Measurements from ENCODE around the gene PDK3.

PDK3 gene

DNA sequence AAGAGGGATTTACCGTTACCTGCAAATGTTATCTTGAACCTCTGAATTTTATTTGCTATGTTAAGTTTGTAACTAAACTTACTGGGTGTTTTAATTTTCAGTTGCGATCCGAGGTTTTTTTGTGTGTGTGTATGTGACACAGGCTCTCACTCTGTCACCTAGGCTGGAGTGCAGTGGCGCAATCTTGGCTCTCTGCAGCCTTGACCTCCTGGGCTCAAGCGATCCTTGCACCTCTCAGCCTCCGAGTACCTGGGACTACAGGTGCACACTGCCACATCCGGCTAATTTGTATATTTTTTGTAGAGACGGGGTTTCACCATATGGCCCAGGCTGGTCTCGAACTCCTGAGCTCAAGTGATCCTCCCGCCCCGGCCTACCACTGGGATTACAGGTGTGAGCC, 18.5 kb downstream of the PDK3 start:
- no peak for DNase-seq

DNA sequence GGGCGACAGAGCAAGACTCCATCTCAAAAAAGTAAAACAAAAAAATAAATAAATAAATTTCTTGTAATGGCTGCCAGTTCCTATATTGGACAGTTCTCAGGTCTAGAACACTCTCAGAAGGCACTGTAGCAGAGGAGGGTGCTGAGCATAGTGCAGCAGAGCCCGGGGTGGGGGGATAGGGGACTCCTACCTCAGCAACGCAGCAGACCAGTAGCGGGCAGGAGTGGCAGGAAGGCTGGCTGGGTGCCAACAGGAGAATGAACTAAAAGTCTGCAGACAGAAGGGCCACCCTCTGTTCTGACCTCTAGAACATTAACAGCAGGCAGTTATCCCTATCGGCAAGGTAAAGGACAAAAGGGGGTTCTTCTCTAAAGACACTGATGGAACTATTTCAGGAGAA, 20.2 kb downstream of the PDK3 start:
- DNase-seq = no peak

DNA sequence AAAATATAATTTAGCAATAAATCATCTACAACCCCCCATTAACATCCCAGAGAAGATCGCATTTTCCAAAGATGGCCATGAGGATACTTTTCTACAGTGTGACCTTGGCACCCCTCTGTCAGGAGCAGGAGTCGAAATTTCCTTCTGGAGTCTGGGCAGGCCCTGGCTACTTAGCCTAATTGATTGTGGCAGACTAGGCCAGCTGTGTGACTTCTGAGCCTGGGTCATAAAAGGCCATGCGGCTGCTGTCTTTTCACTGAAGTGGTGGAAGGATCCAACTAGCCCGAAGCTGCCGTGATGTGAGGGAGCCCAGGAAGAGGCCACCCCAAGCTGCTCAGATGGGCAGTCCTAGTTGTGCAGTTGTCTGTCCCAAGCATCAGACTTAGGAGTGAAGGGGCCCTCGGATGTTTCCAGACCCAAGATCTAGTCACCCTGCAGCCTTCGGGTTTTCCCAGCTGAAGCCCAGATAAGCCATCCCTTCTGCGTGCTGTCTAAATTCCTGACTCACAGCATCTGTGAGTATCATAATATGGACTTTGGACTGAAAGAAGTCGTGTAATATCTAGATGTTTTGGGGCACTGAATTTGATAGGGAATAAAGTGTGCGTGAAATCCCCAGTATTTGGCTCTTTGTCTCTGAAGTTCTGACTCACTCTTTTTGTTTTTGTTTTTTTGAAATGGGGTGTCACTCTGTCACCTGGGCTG, 21.0 kb downstream of the PDK3 start:
- no peak for DNase-seq

DNA sequence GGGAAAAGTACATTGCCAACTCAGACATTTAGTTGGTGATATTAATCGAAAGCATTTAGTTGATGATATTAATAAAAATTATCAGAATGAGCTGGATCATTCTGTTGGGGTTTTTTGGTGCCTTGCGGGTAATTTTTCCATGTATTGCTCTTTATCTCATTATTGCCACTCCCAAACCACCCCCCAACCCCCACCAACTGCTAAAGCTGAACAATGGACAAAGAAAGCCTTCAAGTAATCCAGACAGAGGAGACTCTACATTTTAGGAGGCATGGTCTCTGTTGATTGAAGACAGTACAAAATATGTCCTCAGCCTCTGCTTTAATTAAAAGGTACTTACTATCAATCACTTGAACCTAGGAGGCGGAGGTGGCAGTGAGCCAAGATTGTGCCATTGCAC, 22.5 kb downstream of the PDK3 start:
- no peak for DNase-seq

DNA sequence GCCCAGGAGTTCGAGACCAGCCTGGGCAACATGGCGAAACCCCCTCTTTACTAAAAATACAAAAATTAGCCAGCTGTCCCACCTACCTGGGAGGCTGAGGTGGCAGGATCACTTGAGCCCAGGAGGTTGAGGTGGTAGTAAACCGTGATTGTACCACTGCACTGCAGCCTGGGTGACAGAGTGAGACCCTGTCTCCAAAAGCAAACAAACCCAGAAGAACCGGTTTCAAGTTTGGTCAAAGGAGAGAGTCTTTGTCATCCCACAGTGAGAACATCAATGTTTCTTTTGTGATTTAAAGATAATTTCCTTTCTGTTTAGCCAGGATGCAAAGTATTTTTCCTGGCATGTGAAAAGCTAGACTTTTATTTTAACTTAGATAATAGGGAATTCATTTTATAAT, 26.7 kb downstream of the PDK3 start:
- DNase-seq = no peak

DNA sequence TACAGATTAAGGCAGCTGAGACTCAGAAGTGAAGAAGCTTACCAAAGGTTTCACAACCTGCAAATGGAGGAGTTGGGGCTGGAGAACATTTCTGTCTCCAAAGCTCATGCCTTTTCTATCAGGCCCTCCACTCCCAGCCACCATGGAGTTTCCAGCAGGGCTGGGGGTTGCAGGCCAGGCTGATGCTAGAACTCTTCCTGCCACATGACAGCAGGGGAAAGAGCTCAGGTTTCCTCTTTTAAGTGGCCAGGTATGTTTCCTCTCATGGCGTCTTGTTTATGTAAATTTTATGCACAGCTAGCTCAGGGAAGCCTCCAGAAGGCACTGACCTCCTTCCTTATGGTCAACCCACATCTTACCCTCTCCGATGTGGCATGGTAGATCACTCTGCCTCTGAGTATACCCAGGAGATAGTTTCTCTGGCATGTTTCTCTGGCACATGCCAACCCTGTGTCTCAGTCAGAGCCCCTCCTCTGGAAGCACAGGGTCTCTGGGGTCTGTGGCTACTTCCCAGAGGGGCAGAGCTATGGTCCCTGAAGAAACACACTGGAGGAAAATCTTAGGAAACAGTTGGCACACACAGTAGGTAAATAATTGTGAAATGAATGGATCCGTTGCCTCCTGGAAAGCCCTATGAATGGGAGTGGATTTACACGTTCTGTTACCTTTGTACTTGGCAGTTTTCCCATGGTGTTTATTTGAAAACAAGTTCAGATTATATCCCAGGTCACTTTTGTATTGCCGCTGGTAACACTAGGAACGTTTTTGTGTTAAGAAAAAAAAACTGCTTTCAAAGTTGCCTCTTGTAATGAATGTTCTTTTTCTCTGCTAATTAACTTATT, 28.9 kb downstream of the PDK3 start:
- DNase-seq = no peak

DNA sequence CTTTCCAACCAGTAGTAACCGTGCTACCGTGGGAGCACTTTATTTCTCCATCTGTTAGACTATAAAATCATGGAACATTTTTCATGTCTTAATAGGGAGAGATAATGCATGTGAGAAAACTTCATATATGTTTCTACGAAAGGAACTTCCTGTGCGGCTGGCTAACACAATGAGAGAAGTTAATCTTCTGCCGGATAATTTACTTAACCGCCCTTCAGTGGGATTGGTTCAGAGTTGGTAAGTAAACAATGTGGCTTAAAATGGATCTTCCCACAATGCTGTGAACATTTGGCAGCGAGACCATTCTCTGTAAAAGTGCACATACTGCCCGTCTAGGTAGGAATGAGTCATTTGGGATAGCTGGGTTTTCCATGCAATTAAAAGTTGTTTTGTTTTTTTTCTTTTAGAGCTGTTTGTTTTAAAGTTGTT, 29.6 kb downstream of the PDK3 start:
- DNase-seq = peak; percentile 6

DNA sequence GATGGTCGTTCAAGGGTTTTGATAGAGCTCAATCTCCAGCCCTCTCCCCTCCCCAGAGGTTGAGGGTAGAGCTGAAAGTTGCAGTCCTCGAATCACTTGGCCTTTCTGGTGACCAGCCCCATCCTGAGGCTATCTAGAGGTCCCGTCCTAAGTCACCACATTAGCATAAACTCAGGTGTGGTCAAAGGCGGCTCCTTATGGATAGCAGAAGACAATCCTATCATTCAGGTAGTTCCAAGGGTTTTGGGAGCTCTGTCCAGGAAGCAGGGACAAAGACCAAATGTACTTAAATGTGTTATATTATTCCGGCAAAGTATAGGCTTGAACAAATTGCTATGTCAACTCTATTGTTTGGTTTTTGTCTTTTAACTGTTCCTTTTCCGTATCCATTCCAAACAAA, 30.6 kb downstream of the PDK3 start:
- no peak for DNase-seq

DNA sequence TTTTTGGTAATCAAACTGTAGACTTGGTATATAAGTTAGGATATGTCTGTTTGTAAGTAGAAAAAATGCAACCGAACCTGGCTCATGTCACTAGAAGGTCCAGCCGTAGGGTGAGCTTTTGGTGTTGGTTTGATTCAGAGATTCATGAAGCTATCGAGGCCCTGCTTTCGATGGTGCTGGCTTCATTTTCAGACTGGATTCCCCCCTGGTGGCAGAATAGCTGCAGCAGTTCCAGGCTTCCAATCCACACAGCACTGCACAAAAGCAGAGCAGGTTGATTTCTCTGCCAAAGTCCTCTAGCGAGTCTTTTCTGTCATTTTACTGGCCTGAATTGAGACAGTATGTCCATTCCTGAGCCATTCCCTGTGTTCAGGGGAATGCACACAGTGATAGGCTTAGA, 33.1 kb downstream of the PDK3 start:
- no peak for DNase-seq

DNA sequence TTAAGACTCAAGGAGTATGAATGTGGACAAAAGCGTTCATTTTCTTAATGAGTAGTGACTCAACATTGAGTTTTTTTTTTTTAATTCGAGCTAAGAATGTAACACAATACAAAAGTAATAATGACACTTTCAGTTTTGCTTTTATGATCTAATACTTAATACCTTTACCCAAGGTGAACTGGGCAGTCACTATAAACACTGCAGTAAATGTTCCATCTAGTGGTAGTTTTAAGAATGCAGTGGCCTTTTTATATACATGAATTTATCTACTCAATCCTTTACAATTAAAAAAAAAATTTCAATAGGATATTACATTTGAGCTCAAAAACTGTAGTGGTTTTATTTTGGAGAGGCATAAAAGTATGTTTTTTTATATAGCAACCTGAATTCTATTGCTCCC, 33.9 kb downstream of the PDK3 start:
- no peak for DNase-seq

DNA sequence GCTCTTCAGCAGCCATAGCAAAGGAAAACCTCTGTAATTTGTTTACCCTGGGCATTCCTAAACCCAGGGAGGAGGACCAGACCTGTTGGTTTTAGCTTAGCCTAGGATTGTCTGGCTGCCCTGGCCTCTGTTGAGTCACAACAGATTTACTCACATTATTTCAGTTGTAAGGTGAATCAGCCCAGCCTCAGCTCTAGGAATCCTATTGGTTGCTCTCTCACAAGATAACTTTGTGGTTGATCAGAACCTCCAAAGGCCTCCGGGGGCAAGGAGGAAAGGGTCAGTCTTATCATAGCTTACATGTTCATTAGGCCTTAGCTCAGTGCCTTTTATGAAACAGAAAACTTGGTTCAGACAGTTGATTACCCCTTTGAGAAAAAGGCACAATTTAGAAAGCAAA, 41.0 kb downstream of the PDK3 start:
- DNase-seq = peak; percentile 64

DNA sequence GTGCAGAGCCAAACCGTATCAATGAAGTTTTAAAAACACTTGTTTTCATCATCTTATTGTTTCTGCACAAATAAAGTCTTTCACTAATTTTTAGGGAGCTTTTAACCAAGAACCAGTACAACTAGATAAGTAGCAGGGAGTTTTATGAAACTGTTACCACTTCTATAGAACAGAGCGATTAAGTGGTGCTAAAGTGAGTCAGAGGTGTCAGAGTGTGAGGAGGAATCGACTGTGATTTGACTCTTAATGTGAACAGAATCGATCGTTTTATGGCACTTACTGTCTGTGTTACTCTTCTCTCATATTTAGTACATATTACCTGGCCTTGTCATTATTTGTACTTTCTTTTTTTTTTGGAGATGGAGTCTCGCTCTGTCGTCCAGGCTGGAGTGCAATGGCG, 43.3 kb downstream of the PDK3 start:
- no peak for DNase-seq

DNA sequence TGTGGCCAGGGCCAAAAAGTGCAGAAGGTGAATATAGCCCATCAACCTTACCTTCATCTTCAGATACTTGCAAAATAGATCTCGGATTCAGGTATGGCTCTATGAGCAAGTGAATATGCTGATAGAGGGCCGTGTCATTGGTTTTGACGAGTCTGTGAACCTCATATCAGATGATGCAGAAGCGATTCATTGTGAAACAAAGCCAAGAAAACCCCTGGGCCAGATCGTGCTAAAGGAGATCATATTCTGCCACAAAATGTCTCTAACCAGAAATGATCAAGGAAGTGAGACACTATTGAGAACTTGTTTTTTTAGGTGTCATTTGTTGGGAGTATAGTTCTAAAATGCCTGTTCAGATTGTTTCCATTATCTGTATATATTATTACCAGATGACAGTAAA, 48.3 kb downstream of the PDK3 start:
- no peak for DNase-seq

DNA sequence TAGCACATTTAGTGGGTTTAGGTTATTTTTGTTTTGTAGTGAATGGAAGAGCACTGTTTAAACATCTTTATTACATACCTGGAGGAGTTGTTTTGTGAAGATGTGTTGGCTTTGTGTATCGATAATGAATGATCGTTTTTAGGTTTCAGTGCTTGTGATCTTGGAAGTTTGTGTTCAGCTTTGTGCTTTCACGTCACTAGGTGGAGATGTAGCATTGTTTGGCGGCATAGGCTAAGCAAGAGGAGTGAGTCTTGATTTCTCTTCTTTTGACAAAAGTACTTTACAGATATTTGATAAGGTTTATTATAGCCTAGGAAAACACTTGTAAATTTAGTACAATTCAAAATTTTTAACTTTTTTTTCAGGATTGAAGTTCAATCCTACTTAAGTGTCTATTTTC, 50.4 kb downstream of the PDK3 start:
- no peak for DNase-seq

DNA sequence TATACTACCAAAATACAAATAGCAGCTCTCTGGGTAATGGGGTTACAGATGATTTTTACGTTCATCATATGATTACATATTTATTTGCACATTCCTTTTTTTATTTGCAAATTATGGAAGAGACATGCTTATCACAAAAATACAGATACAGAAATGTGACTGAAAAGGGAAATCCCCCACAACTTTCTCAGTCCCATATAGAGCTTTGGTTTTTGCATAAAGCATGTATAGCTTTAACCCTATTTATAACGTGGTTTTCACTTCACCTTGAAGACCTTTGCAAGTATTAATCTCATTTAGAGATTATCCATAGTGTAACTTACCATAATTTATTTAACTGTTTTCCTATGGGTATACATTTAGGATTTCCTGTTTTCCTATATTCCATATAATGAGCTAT, 55.4 kb downstream of the PDK3 start:
- no peak for DNase-seq

DNA sequence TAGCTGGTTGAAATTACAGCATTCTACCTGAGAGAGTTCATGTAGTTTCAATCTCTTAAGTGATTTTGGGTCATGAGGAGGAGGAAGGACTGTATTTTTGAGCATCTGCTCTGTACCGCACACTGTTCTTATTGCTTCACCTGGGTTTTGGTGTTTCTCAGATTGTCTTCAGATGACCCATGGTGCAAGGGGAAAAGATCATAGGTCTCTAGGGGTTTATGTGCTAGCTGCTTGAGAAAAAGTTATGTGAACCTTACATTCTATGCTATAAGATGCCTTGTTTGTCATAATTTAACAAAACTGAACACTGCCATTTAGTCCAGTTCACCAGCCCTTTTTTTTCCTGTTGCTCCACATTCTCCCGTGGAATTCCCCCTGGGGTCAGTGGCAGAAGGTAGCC, 60.4 kb downstream of the PDK3 start:
- DNase-seq = no peak

DNA sequence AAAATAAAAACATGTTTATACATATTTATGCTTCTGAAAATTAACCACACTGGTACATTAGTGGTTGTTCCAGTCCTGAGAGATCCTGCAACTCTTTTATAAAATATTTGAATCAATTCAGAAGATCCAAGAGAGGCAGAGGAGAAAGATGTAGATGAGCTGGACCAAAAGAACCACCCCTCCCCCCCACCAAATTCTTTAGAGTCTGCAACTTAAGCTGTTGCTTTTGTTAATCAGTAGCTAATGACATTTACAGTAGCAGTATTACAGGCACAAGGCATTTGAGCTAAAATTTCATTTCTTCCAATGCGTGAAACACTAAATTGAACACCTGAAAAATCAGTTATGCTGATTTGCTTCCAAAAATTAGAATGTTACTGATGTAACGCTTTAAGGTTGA, 61.5 kb downstream of the PDK3 start:
- DNase-seq = no peak

DNA sequence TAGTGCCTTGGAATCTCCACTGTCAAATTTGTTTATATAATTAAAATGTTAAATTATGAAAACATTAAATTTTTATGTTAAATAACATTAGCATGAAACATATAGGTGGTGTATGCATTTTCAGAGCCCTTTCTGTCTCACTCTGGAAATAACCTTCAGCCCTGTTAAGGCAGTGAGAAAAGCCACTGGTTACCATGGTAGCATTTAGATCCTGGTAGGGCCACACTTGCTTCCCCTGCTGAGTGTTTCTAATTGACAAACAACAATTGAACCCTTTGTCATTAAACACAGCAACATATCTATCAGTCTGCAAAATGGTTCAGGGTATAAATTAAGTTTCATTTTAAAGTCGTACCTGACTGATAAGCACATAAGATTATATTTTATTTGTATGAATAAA, 63.5 kb downstream of the PDK3 start:
- DNase-seq = no peak

DNA sequence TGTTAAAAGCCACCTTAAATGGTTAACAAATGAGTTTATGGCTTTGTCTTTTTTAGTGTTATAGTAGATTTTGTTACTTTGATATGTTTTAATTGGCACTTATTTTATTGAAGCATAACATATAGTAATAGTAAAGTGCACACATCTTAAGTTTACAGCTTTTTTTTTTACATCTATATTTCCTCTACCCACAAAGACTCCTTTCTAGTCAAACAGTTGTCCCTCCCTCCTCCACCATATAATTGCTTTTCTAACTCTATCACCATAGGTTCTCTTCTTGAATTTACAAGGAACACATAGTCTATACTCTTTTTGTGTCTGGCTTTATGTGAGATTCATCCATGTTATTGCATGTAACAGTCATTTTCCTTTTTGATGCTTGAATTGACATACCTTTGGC, 71.5 kb downstream of the PDK3 start:
- DNase-seq = no peak

DNA sequence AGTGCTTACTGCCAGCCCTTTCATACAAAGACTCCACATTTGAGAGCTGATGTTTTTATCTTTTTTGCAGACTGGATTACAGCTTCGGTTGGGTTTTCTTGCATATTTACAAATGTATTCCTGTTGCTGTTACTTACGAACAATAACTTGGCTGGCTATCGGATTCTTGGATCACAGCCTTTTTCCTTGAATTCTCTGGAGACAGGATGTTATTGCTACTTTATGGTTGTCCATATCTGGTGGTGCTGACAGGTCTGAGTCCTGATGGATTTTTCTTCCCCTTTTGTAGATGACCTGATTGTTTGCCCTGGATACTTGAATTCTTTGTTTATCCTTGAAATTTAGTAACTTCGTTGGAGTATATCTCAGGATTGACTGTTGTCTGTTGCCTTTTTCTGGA, 77.7 kb downstream of the PDK3 start:
- DNase-seq = no peak

DNA sequence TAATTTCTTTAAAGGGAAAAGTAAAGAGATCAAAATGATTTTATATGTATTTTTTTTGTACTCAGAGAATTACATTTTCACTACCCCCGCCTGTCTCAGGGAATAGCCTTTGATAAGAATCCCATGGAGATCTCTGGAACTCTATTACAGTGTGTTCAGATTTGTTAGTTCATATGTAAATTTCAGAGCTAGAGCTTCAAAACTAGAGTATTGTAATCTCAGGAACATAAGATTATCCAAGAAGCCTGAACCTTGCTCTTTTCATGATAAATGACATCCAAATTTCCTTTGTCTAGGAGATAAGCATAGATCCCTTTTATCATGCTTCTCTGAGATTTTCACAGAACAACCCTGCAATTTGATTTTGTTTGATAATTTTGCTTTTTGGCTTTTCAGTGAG, 82.9 kb downstream of the PDK3 start:
- no peak for DNase-seq

DNA sequence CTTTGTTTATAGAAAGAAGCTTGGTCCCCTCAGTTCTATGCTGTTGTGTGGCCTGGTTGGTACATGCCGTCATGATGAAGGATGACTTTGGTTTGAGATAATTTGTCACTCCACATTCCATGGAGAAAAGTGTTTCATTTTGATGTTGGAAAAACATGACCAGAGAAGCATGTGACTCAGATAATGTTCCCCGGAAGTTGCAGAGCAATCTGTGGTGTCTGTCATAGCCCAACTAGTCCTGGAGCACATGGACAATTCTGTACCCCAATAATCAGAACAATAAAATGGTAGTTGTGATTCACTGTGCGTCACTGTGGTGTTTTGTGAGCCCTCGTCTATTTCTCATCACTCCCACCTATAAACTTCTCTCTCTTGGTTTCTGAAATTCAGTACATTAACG, 85.1 kb downstream of the PDK3 start:
- no peak for DNase-seq

DNA sequence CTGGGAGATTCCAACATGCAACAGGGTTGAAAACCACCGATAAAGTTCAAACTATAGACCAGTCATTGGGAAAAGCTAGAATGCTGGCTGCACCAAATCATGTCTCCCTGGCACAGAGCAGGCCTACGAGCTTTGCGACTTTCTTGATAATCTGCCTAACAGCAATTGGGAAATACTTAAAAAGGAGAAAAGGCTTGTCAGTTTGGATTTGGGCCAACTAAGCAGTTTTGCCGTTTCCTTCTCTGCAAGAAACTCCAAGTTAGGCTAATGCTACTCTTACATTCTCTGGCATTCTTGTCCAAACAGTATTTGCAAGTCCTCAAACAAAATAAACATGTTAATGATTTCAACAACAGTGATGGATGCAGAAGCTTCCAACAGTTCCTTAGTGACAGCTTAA, 87.9 kb downstream of the PDK3 start:
- DNase-seq = no peak

DNA sequence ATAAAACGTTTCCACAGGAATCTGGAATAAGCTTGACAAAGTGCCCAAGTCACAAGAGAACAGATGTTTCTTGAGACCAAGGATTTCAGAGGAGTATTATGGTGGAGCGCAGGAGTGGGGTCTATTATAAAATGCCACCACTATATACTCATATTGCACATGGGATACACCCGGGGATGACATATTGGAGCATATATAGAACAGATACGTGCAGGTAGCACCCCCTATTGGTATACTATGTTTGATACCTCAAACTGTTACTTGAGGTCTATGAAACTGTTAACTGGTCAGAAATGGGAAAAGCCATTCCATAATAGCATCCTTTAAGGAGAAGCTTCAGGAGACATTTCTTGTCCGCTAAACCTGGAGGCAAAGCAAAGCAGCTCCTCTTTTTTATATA, 96.0 kb downstream of the PDK3 start:
- DNase-seq = no peak

Measured in NCI-H226 (cell line).